T-helper 1 cell treated with Interleukin-12 subunit alpha and Interleukin-12 subunit beta and Interleukin-4 antibody, amounts not matched to agents 30 μg/mL and 1 μg/mL, for 36 hours (primary cell): ENCODE data around the gene LNPEP.
"Not testable (repeated sequence)": the region's sequence is repeated elsewhere in the genome, so short reads cannot be mapped to it uniquely, and the experiment has no call there.

Source experiments
- H3K27ac Mint-ChIP-seq: one replicate; pipeline ENCODE4 v1.8.0; 2021; ENCODE audit warnings: mild to moderate bottlenecking, mixed read lengths
- H3K27me3 Mint-ChIP-seq: one replicate; pipeline ENCODE4 v1.8.0; 2021; ENCODE audit warnings: low read depth, mixed read lengths
- H3K36me3 Mint-ChIP-seq: one replicate; pipeline ENCODE4 v1.8.0; 2021; ENCODE audit warnings: low read depth, mixed read lengths
- H3K4me1 Mint-ChIP-seq: one replicate; pipeline ENCODE4 v1.8.0; 2021; ENCODE audit warnings: low read depth, mixed read lengths
- H3K4me3 Mint-ChIP-seq: one replicate; pipeline ENCODE4 v1.8.0; 2021; ENCODE audit warnings: mild to moderate bottlenecking, moderate library complexity, mixed read lengths
- H3K9me3 Mint-ChIP-seq: one replicate; pipeline ENCODE4 v1.8.0; 2021; ENCODE audit warnings: mixed read lengths

Gene LNPEP

DNA sequence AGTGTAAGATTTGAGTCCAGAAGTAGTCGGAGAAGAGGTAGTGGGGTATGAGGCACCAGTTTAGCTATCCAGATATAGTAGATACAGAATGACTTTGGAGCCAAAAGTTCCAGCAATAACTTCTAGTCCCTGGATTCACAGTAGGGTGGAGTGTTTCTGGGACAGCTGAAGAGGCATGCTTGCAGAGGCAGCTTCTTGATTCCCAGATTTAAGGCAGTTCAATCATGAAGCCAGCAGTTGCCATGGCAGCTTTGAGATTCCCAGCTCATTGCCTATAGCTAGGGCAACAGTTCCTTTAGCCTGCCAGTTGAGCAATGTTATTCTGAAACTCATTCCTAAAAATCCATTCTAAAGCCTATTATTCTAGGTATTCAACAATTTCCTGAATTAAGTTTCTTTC is 127.4 kb downstream of the LNPEP start:
- H3K9me3 Mint-ChIP-seq, result peaks cover 5% of the 10 kb centered on the region
- H3K4me1 Mint-ChIP-seq, result no peaks in the 10 kb centered on the region
- no peaks in the 10 kb centered on the region for H3K36me3 Mint-ChIP-seq
- H3K27ac Mint-ChIP-seq, result no peak overlapping the region
- no peak overlapping the region for H3K4me3 Mint-ChIP-seq
- peaks cover 25% of the 10 kb centered on the region for H3K27me3 Mint-ChIP-seq

DNA sequence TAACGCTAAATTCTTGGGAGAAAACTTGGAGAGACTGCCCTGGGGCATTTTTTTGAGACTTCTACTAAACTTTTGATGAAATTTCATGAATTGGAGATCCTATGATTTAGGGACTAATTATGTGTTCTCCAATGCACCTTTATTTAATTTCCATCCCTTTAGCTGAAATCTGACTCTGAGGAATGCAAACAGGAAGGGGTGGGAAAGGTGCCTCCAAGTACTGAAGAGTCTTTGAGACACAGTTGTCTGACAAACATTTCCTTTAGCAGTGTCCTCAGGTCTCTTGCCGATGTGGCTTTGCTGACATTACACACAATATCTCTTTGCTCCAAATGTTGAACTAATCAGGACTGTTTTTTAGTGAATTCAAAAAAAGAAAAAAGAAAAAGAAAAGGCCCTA is 129.6 kb downstream of the LNPEP start:
- H3K27me3 Mint-ChIP-seq, result peaks cover 37% of the 10 kb centered on the region
- no peaks in the 10 kb centered on the region for H3K9me3 Mint-ChIP-seq
- H3K4me3 Mint-ChIP-seq, result no peak overlapping the region
- H3K36me3 Mint-ChIP-seq, result no peaks in the 10 kb centered on the region
- no peaks in the 10 kb centered on the region for H3K4me1 Mint-ChIP-seq
- no peak overlapping the region for H3K27ac Mint-ChIP-seq

DNA sequence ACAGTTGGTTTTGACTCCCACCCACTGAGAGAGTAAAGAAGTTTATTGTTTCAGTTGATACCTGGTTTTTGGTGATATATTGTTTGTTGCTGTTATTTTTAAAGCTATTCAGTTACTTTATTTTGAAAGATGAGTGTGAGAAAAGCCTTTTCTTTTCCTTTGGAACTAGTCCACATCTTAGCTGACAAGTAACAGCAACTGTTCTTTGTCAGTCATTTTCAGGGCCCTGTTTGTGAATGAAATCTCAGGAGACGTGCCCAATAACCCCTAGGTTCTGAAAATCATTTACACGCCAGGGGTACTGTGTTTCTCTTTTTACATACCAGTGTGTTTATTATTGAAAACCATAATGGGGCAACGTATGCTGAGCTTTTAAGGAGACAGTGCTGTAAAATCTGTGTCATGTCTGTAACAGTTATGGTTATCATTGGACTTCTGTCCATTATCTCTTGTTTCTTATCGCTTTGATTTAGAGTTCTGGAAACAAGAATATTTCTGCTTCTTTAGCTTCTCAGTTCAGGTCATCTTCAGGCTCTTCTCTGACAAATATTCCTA is 131.5 kb downstream of the LNPEP start:
- H3K27me3 Mint-ChIP-seq, result peaks cover 37% of the 10 kb centered on the region
- no peaks in the 10 kb centered on the region for H3K9me3 Mint-ChIP-seq
- H3K4me1 Mint-ChIP-seq, result no peaks in the 10 kb centered on the region
- no peak overlapping the region for H3K4me3 Mint-ChIP-seq
- H3K36me3 Mint-ChIP-seq, result no peaks in the 10 kb centered on the region
- no peak overlapping the region for H3K27ac Mint-ChIP-seq

- Mint-ChIP-seq H3K4me1 (peaks cover 2% of the 10 kb centered on the region), H3K27me3 (peaks cover 35% of the 10 kb centered on the region), H3K9me3 (no peaks in the 10 kb centered on the region), H3K36me3 (no peaks in the 10 kb centered on the region), H3K27ac (no peak overlapping the region), H3K4me3 (no peak overlapping the region)
Observed at GRCh38 chr5:97070234-97070633, 134.4 kb downstream of the LNPEP start.

DNA sequence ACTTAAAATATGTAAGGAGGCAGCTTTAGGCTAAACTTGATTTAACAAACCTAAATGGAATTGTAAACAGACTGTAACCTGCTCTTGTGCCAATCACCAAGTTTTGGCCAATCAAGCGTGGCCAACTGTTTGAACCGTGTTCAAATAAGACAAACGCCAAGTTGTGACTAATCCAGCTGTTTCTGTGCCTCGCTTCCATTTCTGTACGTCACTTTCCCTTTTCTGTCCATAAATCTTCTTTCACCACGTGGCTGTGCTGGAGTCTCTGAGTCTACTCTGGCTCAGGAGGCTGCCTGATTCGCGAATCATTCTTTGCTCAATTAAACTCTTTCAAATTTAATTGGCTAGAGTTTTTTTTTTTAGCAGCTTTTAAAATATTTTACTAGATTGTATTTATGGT is 135.2 kb downstream of the LNPEP start:
- Mint-ChIP-seq H3K4me3 (no peak overlapping the region), H3K27me3 (peaks cover 30% of the 10 kb centered on the region), H3K27ac (no peak overlapping the region), H3K36me3 (no peaks in the 10 kb centered on the region), H3K4me1 (peaks cover 2% of the 10 kb centered on the region), H3K9me3 (no peaks in the 10 kb centered on the region)

DNA sequence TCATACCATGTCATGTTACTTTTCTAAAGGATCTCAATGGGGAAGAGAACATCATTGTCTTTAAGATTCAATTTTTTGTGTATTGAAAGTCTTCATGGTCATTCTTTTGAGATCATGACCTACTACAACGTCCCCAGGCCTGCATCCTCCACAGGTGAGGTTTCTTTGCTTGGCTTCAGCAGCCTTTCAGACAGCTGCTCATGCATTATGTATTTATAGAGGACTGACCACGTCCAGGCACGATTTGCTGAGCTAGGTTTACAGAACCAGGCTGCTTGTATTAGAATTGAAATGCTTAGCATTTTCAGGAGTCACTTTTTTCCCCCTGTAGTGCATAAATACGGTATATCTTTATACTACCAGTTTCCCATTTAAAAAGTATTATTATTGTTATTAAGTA is 136.1 kb downstream of the LNPEP start:
- H3K9me3 Mint-ChIP-seq, result no peaks in the 10 kb centered on the region

GRCh38 chr5:97072696-97073095 is 136.8 kb downstream of the LNPEP start:
- H3K4me1 Mint-ChIP-seq, result peaks cover 2% of the 10 kb centered on the region
- H3K27ac Mint-ChIP-seq, result no peak overlapping the region
- no peak overlapping the region for H3K4me3 Mint-ChIP-seq

More for the DNA sequence above, 136.1 kb downstream of the LNPEP start:
- Mint-ChIP-seq H3K27ac (no peak overlapping the region), H3K27me3 (peaks cover 28% of the 10 kb centered on the region), H3K36me3 (no peaks in the 10 kb centered on the region), H3K4me1 (peaks cover 2% of the 10 kb centered on the region), H3K4me3 (no peak overlapping the region)

GRCh38 chr5:97073420-97073819 is 137.5 kb downstream of the LNPEP start:
- H3K9me3 Mint-ChIP-seq, result no peaks in the 10 kb centered on the region
- H3K4me1 Mint-ChIP-seq, result peaks cover 2% of the 10 kb centered on the region
- H3K36me3 Mint-ChIP-seq, result no peaks in the 10 kb centered on the region
- H3K27me3 Mint-ChIP-seq, result peaks cover 23% of the 10 kb centered on the region
- no peak overlapping the region for H3K27ac Mint-ChIP-seq
- H3K4me3 Mint-ChIP-seq, result no peak overlapping the region

More at GRCh38 chr5:97072696-97073095, 136.8 kb downstream of the LNPEP start:
- Mint-ChIP-seq H3K36me3 (no peaks in the 10 kb centered on the region), H3K9me3 (no peaks in the 10 kb centered on the region), H3K27me3 (peaks cover 25% of the 10 kb centered on the region)

- no peaks in the 10 kb centered on the region for H3K9me3 Mint-ChIP-seq
- H3K4me3 Mint-ChIP-seq, result no peak overlapping the region
- H3K4me1 Mint-ChIP-seq, result peaks cover 2% of the 10 kb centered on the region
- H3K27ac Mint-ChIP-seq, result no peak overlapping the region
- H3K36me3 Mint-ChIP-seq, result no peaks in the 10 kb centered on the region
- peaks cover 24% of the 10 kb centered on the region for H3K27me3 Mint-ChIP-seq
Observed at GRCh38 chr5:97074859-97075489, 139.1 kb downstream of the LNPEP start.

DNA sequence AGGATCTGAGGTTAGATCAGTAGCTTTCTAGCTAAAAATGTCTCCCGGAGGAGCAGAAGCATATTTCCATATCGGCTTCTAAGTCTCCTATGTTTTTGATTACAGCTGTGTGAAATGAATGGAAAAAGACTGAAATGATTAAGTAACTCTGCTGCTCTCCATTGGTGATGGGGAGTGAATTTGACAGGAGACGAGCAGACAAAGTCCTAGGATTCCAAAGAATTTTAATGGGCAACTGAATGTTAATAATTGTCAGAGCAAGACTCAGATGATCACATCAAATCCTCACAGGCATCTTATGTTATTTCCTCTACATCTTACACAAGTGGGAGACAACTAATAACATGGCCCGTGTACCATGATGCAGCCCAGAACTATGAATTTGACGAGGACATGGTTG is 139.8 kb downstream of the LNPEP start:
- no peaks in the 10 kb centered on the region for H3K36me3 Mint-ChIP-seq
- H3K27me3 Mint-ChIP-seq, result peaks cover 18% of the 10 kb centered on the region
- H3K27ac Mint-ChIP-seq, result no peak overlapping the region
- peaks cover 2% of the 10 kb centered on the region for H3K4me1 Mint-ChIP-seq
- no peak overlapping the region for H3K4me3 Mint-ChIP-seq
- no peaks in the 10 kb centered on the region for H3K9me3 Mint-ChIP-seq

GRCh38 chr5:97076098-97076497 is 140.2 kb downstream of the LNPEP start:
- peaks cover 22% of the 10 kb centered on the region for H3K27me3 Mint-ChIP-seq
- H3K27ac Mint-ChIP-seq, result no peak overlapping the region
- H3K36me3 Mint-ChIP-seq, result no peaks in the 10 kb centered on the region
- peaks cover 2% of the 10 kb centered on the region for H3K4me1 Mint-ChIP-seq
- H3K4me3 Mint-ChIP-seq, result no peak overlapping the region
- H3K9me3 Mint-ChIP-seq, result no peaks in the 10 kb centered on the region

DNA sequence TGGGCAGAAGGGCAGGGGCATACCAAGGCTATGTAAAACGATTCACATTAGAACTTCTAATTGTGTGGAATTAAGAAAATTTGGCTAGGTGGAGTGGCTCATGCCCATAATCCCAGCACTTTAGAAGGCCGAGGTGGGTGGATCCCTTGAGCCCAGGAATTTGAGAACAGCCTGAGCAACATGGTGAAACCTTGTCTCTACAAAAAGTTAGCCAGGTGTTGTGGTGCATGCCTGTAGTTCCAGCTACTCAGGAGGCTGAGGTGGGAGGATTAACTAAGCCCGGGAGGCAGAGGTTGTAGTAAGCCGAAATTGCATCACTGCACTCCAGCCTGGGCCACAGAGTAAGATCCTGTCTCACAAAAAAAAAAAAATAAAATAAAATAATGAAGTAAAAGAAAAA is 141.4 kb downstream of the LNPEP start:
- Mint-ChIP-seq H3K27ac (no peak overlapping the region), H3K36me3 (no peaks in the 10 kb centered on the region), H3K4me1 (peaks cover 9% of the 10 kb centered on the region), H3K27me3 (peaks cover 28% of the 10 kb centered on the region), H3K9me3 (no peaks in the 10 kb centered on the region), H3K4me3 (no peak overlapping the region)

DNA sequence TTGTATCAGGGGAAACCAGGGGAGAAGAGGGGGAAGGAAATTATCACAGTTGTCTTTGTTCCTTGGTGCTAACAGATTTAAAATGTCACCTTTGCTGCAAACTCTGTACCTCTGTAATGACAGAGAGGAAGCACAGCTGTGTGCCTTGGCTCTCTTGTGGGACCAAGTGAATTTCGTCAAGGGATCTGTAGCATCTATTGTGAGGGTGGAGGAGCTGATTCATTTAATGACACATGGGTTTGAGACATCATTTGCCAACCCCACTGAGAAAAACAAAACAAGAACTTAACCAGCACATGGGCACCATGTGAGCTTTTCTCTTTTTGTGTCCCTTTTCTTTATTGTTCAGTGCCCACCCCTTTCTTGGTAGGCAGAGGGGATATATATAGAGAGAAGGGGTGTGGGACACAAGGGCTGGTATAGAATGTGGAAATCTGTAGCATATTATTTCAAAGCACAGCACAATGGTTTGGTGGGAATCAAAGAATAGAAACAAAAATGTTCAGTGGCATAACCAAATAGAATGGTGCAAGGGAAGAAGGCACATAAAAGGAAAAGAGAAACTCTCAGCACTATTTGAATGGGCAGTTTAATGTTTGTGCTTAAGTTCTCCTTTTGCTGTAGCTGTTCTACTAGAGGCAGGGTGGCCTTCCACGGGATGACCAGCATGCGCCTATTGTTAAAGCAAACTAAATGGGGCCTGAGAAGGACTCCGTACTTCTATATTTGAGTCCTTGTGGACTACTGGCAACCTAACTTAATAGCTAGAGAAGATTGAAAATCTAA is 143.3 kb downstream of the LNPEP start:
- H3K9me3 Mint-ChIP-seq, result peaks cover 2% of the 10 kb centered on the region

DNA sequence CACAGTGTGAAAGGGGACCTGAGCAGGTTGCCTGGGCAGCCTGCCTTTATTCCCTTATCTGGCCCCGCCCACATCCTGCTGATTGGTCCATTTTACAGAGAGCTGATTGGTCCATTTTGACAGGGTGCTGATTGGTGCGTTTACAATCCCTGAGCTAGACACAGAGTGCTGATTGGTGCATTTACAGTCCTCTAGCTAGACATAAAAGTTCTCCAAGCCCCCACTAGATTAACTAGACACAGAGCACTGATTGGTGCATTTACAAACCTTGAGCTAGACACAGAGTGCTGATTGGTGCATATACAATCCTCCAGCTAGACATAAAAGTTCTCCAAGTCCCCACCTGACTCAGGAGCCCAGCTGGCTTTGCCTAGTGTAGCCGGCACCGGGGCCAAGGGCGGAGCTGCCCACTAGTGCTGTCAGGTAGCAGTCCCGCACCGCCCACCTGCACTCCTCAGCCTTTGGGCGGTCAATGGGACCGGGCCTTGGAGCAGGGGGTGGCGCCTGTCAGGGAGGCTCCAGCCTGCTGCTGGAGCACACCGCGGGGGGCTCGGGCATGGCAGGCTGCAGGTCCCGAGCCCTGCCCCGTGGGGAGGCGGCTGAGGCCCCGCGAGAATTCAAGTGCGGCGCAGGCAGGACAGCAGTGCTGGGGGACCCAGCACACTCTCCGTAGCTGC is 149.0 kb downstream of the LNPEP start:
- not testable (repeated sequence) for H3K9me3 Mint-ChIP-seq, H3K27ac Mint-ChIP-seq, H3K36me3 Mint-ChIP-seq, H3K4me3 Mint-ChIP-seq, H3K4me1 Mint-ChIP-seq
- peaks cover 31% of the 10 kb centered on the region for H3K27me3 Mint-ChIP-seq

More for the DNA sequence above, 143.3 kb downstream of the LNPEP start:
- no peak overlapping the region for H3K27ac Mint-ChIP-seq
- peaks cover 32% of the 10 kb centered on the region for H3K27me3 Mint-ChIP-seq
- H3K4me1 Mint-ChIP-seq, result peaks cover 8% of the 10 kb centered on the region
- H3K36me3 Mint-ChIP-seq, result no peaks in the 10 kb centered on the region
- no peak overlapping the region for H3K4me3 Mint-ChIP-seq
